ENCODE measurements around the gene EFNA3.

The EFNA3 gene

DNA sequence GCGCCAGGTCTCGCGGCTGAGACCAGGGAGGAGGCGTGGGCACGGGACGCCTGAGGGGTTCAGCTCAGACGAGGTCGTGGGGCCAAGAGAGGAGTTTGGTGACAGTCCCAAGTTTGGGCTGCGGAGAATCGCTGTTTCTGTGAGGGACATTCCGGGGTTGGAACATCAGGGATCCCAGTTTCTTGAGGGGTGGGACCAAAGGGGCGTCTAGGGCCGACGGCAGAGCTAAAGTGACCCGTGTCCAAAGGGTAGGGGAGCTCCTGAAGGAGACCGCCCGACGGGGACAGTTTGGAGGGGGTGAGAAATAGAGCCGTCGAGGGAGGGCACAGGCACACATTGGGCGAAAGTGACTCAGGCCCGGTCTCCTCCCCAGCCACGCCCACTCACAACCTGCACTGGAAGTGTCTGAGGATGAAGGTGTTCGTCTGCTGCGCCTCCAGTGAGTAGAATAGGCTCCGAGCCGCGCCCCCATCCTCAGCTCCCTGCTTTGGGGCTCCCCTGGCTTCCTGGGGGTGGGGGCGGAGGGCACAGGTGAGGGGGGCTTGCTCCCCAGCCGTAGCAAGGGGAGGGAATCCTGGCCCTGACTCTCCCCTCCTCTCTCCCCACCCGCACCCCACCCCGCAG is 7.0 kb downstream of the EFNA3 start:
- peak; percentile 85 for DNase-seq

- peak; percentile 99 for DNase-seq
These were observed 7.6 kb downstream of the EFNA3 start for GRCh38 chr1:155086128-155086741.

DNA sequence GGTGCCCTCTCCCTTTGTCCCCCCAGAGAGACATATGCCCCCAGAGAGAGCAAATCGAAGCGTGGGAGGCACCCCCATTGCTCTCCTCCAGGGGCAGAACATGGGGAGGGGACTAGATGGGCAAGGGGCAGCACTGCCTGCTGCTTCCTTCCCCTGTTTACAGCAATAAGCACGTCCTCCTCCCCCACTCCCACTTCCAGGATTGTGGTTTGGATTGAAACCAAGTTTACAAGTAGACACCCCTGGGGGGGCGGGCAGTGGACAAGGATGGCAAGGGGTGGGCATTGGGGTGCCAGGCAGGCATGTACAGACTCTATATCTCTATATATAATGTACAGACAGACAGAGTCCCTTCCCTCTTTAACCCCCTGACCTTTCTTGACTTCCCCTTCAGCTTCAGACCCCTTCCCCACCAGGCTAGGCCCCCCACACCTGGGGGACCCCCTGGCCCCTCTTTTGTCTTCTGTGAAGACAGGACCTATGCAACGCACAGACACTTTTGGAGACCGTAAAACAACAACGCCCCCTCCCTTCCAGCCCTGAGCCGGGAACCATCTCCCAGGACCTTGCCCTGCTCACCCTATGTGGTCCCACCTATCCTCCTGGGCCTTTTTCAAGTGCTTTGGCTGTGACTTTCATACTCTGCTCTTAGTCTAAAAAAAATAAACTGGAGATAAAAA is 8.4 kb downstream of the EFNA3 start:
- no peak for DNase-seq

DNA sequence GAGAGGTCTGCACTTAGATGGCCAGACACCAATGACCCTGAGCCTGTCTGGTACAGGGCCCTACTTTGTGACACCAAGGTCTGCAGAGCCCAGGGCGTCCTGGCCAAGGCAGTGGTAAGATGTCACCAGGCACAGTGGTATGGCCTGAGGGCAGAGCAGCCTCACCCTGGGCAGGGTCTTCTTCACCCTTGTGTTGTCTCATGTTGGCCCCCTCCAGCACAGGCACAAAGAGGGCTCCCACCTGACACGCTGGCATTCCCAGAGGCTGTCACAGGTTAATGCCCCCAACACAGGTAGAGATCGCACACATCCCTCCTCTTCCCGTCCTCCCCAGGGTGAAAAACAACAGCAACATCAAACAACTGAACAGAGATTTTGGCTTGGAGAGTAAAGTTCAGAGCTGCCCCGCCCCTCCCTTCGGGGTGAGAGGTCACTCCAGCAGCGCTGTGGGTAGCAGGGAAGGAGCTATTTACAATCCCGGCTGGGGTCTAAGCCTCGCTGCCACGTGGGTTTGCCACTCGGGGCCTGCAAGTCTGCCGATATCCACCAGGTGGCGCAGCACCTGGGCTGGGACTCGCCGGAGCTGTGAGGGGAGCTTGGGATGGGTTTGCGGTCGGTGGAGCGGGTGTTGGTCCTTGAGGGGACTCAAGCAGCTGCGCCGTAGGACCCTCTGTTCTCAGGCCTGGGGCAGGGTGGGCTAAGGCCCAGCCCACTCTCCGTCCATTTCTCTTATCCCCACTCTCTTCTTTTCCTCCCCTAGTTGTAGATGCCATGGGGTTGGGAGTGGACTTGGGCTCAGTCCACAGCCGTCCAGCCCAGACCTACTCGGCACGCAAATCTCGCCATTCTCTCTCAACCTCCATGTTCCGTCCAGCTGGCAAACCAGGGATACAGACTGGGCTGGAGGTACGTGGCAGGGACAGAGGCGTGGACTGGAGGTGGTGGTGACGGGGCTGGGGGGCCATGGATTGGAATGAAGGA is 12.7 kb downstream of the EFNA3 start:
- DNase-seq = peak; percentile 97

- no peak for DNase-seq
These were observed 13.5 kb downstream of the EFNA3 start for GRCh38 chr1:155092131-155092530.

GRCh38 chr1:155092641-155093040 is 14.0 kb downstream of the EFNA3 start:
- DNase-seq = no peak

DNA sequence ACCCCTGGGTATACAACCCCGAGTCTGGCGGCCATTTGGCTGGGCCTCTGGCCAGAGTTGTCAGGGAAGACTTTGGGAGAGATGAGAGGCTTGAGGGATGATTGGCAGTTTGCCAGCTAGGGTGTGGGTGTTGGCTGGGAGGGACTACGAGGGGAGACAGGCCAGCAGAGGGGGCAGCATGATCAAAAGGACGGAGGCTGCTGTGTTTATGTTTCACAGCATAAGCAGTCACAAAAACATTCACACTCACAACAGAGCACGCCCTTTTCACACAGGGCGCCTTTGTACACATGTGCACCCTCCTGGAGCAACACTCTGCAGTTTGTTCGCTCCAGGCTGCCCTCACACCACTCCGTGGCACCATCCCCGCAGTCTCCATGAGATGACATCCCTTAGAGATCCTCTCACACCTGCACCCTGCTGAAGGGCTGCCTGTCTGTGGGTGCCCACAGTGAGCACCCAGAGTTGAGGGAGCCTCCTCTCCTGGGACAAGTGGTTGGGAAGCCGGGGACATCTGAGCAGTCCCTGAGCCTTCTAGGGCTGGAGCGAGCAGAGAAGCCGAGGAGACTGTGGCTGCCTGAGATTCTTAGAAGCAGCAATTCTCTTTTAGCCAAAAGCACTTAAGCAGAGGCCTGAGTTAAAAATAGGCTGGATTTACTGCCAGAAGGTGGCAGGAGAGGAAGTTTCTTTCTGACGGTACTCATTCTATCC is 15.4 kb downstream of the EFNA3 start:
- no peak for DNase-seq

DNA sequence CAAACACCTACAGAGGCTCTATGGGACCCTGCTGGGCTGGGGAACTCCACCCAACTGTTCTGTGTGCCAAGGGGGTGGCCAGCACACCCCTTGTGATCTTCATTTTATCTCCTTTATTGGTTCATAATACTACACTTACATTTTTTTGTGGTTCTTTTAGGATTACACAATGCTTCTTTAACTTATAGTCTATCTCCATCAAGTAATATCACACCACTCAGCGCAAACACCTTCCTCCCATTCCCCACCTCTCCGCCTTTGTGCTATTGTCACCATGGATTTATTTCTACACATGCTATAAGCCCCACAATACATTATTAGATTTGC is 15.9 kb downstream of the EFNA3 start:
- DNase-seq = no peak

DNA sequence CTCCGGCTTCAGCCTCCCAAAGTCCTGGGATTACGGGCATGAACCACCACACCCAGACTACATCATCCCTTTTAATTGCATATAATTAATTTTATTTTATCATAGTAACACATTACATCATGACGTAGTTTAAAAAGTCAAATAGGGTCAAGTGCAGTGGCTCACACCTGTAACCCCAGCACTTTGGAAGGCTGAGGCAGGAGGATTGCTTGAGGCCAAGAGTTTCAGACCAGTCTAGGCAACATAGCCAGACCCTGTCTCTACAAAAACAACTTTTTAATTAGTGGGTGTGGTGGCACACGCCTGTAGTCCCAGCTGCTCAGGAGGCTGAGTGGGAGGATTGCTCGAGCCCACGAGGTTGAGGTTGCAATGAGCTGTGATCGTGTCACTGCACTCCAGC is 20.7 kb downstream of the EFNA3 start:
- DNase-seq = no peak

- no peak for DNase-seq
These were observed 24.7 kb downstream of the EFNA3 start for GRCh38 chr1:155103325-155103724.

DNA sequence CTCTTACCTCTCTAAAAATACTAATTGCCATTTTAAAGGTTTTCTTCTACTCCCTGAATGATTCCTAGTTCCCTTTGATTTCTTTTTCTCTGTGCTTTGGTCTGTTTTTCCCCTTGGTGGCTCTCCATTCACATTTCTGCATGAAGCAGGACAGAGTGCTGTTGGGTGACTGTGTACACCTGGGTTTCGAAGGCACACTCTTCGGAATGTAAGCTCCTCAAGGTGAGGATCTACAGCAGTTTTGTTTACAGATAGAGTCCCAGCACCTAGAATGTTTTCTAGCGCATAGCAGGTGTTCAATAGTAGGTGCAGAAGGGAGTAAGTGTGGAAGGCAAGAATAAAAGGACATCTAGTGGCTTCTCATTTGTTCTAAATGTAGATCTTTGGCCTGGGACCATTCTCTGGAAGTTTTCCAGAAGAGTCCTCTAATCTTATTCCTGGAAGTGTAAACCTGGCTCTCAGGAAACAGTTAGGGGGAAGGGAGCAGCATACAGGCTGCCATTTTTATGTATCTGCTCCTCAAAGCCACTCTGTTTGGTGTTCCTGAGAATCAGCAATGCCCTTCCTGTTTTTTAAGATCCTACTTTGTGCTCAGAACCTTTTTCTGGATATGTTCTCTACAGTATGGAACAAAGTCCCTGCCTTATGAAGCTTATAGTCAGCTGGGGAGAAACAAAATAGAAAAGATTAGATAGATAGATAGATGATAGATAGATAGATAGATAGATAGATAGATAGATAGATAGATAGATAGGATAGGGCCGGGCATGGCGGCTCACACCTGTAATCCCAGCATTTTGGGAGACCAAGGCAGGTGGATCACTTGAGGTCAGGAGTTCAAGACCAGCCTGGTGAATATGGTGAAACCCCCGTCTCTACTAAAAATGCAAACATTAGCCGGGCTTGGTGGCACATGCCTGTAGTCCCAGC is 26.2 kb downstream of the EFNA3 start:
- no peak for DNase-seq

DNA sequence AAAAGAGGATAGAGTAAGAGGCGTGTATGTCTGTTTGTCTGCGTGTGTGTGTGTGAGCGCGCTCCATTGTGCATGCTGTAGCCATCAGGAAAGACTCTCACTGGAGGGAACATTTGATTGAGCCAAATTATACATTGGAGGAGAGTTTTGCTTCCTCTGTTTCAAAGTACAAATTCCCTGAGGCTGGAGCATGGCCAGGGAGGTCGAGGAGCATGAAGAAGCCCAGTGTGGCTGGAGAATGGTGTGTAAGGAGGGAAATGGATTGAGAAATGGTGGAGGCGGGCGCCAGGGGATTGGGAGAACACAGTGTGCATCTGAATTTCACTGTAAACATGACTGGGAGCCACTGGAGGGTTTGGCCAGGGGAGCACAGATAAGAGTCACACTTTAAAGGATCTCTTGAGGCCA is 27.0 kb downstream of the EFNA3 start:
- DNase-seq = no peak

GRCh38 chr1:155106862-155107261 is 28.2 kb downstream of the EFNA3 start:
- DNase-seq = no peak

DNA sequence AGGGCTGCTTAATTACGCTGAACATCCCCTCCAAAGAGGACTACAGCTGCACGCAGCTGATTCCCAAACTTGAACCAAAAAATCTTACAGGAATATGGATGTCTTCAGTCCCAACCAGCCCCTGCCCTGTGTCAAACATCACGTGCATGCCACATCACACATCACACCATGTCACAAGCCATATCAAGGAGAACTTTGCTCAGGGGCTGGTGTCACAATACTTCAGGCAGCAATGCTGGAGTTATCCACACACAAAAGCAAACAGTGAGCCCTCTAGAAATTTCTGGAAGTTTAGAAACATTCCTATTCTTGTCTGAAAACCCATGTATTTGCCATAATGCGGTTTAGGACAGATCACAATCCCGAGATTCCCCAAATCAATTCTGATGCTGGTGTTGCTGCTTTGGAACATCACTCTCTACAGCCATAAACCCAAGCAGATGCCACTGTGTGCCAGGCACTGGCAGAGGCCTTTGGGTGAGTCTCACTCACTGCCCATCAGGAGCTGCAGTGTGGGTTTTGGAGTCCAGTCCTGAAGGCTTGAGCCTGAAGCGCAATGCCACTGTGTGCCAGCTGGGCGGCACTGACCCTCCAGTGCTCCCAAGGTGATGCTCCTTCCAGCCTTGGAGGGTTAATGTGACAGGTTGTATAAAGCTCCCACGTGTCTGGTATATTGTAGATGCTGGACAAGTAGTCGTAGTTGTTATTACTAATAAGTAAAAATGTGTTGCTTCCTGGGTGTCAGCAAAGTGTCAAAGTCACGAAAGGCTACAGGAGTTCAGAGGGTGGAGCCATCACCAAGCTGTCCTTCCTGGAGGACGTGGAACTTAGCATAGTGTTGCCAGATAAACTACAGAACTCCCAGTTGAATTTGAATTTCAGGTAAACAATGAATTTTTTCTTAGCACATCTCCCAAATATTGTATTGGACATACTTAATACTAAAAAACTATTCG is 28.9 kb downstream of the EFNA3 start:
- no peak for DNase-seq

- DNase-seq = no peak
These were observed 29.7 kb downstream of the EFNA3 start for GRCh38 chr1:155108296-155108695.

DNA sequence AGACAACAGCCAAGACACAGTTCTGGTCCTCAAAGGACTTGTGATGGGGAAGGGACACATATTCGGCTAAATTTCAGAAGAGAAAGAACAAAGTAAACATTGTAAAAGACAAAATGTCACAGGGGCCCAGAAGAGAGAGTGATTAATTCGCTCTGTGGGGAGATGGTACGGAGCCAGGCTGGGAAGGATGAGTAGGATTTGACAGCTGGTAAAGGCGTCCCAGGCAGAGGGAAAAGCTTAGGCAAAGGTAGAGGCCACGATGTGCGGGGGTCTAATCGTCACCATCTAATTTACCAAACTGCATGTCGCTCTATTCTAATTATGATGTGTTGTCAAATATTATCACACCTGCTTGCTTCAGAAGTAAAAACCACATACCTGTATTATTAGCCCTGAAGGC is 31.7 kb downstream of the EFNA3 start:
- DNase-seq = no peak

DNA sequence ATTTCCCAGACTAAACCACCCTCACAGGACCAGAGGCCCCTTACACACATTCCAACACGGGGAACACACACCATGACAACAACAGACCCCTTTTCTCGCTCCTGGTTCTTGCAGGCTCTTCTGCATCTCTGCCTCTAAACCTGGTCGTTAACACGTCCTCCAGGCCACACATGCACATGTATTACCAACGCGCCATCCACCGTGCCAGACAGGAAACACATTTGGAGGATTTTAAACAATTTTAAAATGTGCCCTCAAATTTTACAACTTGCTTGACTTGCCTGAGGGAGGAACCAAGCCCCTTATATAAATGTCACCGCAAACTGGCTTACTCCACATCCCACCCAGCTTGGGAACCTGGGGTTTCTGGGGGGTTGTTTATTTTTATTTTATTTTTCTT is 32.2 kb downstream of the EFNA3 start:
- DNase-seq = no peak

- DNase-seq = no peak
These were observed 34.9 kb downstream of the EFNA3 start for GRCh38 chr1:155113450-155113980.

- DNase-seq = no peak
These were observed 37.6 kb downstream of the EFNA3 start for GRCh38 chr1:155116113-155116764.

GRCh38 chr1:155117610-155118009 is 39.0 kb downstream of the EFNA3 start:
- no peak for DNase-seq

Measured in activated CD8-positive, alpha-beta memory T cell treated with anti-CD3 and anti-CD28 coated beads, Interleukin-2, amount 50 U/mL, for 48 hours (primary cell).